Dedifferentiated amniotic fluid mesenchymal stem cell (primary cell): ENCODE measurements around the gene WFDC2.

Source experiments
- DNase-seq: peaks from one replicate; pipeline ENCODE4 v3.0.0-alpha.2; 2016; ENCODE audit errors: extremely low spot score

The WFDC2 gene

DNA sequence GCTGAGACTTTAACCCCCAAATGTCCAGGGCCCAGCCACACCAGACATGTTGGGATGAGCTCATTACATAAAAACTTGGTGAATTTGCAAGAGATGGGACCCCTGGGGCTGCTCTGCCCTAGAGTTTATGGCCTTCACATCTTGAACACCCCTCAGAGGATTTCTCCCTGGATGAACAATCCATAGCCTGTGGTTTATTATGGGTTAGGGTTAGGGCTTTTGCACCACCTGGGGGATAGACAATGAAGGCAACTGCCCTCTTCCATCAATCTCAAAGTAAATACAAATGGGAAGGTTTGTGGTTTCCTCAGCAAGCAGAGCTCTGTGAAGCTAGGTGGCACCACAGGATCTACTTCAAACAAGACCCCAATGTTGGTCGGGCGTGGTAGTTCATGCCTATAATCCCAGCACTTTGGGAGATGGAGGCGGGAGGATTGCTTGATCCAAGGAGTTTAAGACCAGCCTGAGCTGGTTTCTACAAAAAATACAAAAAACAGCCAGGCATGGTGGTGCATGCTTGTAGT lies 28.5 kb downstream of the WFDC2 start:
- no peak for DNase-seq

DNA sequence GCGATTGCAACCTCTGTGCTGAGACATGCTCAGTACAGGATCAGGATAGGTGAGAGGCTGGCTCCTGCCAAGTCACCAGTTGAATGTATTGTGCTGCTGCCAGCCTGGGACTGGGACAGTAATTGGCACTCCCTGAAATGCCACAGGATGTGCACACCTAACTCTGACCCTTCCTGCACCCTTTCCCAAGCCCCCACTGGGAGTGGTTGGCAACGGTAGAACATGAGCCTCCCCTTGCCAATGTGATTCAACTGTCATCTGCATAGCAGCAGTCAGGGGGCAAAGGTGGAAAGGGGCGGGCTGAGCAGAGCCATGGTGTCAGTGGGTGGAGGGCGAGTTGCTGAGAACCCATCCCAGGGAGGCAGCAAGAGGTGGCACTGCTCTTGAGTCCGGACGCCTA lies 30.5 kb downstream of the WFDC2 start:
- no peak for DNase-seq

DNA sequence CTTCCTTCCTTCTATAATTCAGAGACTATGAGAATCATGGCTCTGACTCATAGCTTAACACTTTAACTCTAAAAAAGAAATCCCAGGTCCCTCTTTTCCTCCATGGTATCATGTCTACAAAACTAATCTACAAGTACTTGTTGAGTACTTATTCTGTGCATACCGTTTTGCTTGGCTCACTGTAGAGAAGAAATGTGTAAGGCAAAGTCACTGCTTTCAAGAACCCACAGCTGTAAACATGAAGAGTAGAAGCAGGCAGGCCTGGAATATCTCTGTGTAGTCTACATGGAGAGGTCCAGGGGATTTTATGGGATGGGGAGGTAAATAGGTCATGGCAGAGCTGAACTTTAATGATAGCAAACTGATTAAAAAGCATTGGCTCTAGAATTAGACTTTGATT lies 32.0 kb downstream of the WFDC2 start:
- no peak for DNase-seq

DNA sequence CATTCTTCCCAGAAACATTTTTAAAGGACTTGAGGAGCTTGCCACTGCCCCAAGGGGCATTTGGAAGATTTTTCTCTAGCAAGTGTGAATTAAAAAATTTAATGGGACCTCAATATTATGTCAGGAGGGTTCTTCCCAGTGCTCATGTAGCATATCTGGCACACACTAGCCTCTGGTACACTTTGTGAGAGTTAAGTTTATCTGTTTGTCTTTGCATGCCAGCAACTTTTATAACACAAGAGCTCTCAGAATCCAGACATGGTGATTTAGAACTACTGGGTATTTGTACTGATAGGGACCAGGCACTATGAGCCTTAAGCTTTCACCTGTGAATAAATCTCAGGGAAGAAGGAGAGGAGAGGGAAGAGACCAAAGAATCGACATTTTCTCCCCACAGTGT lies 33.0 kb downstream of the WFDC2 start:
- DNase-seq, result no peak

DNA sequence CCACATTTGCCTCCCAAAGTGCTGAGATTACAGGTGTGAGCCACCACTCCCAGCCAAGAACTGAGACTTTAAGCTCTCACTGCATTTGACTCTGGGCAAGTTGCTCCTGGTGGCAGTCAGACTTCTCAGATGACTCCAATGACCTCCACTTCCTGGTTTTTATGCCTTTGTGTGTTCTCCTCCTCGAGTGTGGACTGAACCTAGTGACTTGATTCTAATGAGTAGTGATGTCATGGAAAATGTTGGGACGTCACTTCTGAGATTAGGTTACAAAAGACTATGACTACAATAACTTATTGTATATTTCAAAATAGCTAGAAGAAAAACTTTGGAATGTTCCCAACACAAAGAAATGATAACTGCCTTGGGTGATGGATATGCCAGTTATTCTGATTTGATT lies 33.9 kb downstream of the WFDC2 start:
- DNase-seq, result no peak

DNA sequence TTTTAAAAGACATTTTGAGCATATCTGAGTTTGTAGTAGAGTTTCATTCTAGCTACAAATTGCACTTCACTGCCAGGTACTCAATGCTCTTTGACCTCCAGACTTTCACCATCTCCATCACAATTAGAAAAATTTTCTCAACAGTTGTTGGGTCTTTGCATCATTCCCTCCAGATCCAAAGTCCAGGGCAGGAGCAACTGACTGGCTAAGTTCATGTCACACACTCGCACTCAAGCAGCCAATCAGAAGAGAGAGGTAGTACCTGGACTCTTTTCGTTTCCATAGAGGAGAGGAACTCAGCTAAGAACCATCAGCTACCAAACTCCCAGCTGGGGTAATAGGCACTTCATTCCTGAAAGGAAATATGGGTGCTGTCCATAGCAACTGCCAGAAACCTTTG lies 36.8 kb downstream of the WFDC2 start:
- DNase-seq, result no peak

DNA sequence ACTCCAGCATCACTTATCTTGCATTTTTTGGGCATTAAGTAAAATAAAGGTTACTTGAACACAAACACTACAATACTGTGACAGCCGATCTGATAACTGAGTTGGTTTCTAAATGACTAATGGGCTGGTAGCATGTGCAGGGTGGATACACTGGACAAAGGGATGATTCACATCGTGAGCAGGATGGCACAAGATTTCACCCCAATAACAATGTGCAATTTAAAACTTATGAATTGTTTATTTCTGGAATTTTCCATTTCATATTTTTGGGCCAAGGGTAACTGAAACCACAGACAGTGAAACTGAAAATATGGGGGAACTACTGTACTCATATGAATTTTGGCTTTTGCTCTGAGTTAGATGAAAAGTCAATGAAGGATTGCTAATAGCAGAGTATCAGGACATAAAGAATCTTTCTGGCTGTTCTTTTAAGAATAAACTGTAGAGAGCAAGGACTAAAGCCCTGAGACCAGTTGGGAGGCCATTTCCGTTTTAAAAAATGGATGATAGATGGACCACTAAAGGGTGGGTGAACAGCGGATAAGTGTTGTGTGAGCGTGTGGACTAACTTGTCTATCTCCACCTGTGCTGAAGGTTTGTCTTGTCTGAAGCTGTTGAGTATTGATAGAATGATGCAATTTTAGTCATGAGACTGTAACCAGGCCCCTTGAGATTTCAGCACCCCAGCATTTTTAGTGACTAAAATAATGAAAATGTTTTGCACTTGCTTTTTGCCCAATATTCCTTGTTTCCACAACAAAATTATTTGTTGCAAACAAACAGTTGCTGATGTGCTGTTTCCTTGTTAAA lies 37.7 kb downstream of the WFDC2 start:
- DNase-seq, result no peak

DNA sequence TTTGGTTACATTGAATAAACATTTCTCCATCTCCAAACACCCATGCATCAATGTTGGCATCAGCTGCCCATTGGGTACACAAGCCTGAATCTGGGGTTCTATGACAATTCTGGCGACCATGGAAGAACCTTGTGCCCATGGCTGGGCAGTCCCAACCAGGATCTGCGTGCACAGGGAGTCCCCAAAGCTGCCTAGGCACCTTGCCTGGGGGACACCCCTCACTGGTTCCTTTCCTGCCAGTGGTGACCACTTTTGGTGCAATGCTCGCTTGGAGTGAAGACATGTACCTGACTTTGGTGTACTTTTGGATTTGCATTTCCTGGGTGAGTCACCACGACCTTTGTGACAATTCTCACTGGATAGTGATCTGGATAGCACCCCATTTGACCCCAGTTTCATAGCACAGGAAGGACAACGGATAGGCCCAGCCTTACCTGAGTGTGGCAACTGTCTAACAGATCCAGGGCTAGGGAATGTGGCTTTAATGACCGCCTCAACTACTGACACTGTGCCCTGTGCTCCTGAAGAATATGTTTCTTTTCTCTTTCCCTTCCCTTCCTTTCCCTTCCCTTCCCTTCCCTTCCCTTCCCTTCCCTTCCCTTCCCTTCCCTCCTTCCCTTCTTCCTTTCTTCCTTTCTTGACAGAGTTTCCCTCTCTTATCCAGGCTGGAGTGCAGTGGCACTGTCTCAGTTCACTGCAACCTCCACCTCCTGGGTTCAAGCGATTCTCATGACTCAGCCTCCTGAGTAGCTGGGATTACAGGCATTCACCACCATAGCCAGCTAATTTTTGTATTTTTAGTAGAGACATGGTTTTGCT lies 38.7 kb downstream of the WFDC2 start:
- no peak for DNase-seq

DNA sequence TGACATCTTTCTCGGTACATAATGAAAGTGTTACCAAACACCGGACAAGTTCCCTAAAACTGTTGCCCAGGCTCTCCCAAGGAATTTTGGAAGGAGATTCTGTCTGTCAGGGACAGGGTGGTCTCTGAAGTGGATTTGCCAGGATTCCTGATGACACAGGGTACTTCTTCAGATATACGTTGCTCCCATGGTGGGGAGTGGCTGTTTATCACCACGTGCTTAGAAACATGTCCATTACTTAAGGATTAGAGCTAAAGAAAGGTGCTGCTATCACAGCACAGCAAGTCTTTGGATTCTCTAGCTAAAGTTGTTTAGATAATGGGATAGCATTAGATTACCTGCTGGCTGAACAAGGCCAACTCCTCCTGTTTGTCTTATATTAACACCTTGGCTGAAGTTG lies 39.5 kb downstream of the WFDC2 start:
- DNase-seq, result no peak

DNA sequence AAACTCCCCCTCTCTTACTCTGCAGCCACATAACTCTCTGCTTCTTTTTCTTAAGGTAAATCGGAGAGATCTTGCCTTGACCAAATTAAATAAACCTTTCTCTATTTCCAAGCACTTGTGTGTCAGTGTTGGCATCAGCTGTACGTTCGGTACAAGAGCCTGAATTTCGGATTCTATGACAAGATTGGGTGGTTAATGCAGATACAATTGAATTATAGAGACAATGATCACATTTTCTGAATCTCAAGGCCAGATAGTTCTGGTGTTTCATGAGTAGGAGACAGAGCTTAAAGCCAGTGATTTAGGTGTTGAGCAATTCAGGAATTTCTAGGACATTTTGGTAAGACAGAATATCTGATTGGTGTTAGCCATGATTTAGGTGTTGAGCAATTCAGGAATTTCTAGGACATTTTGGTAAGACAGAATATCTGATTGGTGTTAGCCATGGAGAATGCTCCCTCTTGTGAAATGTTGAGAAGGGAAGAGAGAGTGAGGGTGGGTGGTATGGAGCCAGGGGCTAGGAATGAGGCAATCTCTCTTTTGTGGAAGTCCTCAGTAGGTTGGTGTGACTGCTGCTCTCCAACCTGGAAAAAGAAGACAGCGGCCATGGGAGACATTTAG lies 40.8 kb downstream of the WFDC2 start:
- no peak for DNase-seq

DNA sequence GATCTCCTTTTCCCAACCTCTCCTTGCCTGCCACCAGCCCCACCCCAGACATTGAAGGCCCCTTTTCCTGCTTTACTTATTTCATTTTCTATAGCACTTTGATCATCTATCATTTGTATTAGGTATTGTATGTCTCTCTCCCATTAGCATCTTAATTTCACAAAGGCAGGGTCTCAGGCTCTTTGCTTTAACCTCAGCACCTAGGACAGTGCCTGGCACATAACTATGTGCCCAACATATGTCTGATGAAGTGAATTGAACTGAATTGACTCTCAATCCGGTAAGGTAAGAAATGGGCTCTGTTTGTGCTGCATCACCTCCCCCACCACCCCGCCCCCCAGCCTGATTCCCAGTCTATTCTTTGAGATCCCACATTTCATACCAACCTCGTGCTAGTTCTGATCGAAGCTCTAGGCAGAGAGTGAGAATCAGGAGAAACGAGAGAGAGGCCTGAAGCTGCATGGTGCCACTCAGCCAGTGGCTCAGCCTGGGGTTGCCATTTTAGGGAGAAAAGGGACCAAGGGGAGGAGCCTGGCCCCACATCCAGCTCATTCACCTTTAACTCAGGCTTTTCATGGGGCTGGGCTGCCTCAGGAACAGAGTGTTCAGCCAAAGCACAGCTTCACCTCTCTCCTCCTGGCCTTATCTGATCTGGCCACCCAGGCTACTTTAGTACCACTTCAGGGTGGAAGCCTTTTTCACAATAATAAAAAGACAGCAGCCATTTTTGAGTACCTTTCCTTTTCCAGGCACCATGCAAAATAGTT lies 45.8 kb downstream of the WFDC2 start, which contains the start of gene SPINT3:
Gene SPINT3 (minus strand): TSS at position 476 of the 767 bp plus-strand sequence. CDS start 14 bp downstream, at position 462.
- no peak for DNase-seq

DNA sequence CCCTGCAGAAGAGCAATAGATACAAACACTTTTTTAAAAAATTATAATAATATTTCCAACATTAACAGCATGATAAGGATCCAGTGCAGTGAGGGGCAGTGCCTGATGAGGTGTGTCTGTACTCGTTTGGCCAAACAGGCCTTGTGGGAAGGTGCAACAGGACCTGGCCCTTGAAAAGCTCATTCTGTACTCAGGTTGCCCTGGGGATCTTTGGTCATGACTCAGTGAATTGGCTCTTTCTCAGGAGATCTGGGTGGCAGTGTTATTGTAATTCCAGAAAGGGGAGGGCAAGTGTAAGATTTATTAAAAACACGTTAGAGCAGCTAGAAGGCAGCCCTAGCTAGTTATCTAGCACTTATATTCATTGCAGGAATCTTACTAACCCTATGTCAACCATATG lies 48.7 kb downstream of the WFDC2 start:
- no peak for DNase-seq

DNA sequence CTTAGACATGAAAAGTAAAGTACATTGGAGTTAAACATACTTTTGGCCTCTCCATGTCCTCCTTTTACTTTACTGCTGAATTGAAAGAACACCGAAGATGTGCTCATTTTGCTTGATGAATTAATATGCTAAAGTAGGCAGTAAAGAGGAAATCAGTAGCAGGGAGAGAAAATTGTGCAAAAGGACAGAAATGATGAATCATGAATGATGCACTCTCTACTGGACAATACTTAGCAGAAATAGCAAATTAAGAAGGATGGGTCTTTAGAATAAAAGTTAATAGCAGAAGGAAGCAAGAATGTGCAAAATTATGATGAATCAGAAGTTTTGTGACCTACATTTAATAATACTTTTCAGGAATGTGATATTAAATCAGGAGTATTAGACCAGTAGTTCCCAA lies 54.3 kb downstream of the WFDC2 start:
- no peak for DNase-seq

DNA sequence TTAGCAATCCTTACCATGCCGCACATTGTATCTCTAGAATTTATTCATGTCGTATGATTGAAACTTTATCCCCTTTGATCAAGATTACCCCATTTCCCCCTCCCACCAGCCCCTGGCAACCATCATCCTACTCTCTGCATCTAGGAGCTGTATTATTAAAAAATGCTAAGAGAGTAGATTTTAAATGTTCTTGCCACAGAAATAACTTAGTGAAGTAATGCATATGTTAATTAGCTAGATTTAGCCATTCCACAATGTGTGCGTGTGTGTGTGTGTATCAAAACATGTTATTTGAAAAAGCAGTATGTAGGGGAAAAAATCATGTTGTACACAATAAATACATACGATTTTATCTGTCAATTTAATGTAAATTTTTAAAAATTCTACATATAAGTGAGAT lies 57.7 kb downstream of the WFDC2 start:
- DNase-seq, result no peak
